NCI-H2196 treated with DMSO at 0.1 percent for 48 hours (cell line): ENCODE data around the gene DERA.
"Not testable (repeated sequence)": the region's sequence is repeated elsewhere in the genome, so short reads cannot be mapped to it uniquely, and the experiment has no call there.

ENCODE experiments used
- DNase-seq: peaks from one replicate; lab custom pipeline; 2025; ENCODE audit not compliant: unreplicated experiment; lab: John Stamatoyannopoulos, UW

Gene DERA

DNA sequence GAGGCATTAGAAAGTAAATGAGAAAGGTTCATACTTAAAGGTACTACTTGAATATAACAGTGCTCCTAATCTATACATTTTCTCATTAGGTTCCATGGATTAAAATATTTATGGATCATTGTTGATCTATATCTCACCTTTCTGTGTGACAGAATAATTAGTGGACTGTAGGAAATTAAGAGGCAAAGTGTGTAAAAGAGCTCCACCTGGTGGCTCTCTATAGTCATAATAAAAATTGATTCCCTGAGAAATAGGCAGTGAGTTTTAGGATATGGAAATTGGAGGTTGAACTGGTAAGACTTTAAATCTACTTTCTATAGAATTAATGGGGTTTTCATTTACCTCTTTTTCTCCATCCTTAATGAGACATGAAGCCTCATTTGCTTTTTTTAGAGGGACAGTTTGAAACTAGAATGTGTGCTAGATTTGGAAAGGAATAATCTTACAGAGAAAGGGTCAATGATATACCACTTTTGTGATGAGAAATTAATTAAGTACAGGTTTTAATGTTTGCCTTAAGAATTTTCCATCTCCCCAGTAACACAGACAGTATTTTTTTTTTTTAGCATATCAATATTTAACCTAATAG lies 11.8 kb upstream of the DERA start:
- DNase-seq, result no peak

DNA sequence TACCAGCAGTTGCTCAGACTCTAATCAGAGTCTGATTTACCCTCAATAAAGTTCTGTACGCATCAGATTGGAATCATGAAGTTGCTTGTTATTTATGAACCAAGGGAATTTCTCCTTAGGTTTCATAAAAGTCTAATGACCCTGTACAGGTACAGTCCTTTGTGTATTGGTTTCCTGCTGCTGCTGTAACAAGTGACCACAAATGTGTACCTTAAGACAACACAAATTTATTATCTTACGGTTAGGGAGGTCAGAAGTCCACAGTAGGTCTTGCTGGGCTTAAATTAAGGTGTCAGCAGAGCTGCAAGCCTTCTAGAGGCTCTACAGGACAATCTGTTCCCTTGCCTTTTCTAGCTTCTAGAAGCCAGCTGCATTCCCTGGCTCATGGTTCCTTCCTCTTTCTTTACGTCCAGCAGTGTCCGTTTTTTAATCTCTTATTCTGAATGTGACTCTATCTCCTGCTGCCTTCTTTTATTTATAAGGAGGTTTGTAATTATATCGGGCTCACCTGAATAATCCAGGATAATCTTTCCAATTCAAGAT lies 6.7 kb upstream of the DERA start:
- no peak for DNase-seq

DNA sequence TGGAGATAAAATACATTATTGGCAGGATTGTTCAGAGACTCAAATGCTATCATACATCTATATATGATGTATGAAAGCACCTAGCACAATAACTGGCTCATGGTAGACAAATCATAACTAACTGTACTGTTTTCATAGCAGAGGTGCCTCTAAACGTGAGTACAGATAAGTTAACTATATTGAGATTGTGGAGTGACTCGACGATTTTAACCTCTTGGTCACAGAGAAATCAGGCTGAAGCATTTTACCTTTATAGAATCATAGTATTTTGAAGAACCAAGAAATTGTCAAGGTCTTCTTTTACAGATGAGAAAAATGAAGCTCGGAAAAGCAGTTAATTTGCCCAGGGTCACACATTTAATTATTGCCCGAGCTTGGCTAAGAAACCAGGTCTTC lies 666 bp upstream of the DERA start:
- DNase-seq, result no peak

GRCh38 chr12:15911931-15912330 lies 799 bp downstream of the DERA start:
- not testable (repeated sequence) for DNase-seq

- not testable (repeated sequence) for DNase-seq
Observed at GRCh38 chr12:15914131-15914530, 3.0 kb downstream of the DERA start.

DNA sequence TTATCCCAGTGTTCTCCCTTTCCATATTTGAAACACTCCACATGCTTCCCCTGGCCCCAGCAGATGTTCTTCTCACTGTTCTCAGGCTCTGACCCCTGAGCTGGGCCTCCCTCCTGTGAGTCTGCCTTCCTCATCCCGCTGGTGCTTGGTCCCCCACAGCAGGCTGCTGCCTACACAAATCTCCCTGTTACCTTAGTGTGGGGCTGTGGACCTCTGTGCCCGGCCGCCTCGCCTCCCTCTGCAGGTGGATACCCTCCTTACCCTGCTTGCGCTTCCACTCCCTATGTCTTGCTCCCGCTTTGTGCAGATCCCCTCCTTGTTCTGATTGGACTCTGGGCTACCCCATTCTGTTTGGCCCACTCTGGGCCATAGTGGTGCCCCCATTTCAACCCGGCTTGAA lies 6.9 kb downstream of the DERA start:
- DNase-seq, result no peak

DNA sequence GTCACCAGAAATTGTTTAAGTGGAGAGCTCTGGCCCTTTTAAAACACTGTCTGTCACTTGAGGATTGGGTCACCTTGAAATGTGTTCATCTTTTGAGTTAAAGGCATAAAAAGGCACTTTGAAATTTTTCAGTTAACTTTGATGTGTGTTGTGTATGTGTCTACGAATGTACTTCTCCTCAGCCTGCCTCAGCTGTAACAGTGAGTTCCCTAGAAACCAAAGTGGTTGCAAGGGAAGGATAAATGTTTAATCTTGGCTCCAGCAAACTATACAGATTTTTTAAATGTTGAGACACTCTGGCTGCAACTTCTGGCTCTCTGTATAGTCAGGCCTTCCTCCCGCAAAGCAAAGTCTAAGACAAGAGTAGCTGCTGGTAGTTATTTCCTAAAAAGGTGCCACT lies 8.3 kb downstream of the DERA start:
- no peak for DNase-seq

DNA sequence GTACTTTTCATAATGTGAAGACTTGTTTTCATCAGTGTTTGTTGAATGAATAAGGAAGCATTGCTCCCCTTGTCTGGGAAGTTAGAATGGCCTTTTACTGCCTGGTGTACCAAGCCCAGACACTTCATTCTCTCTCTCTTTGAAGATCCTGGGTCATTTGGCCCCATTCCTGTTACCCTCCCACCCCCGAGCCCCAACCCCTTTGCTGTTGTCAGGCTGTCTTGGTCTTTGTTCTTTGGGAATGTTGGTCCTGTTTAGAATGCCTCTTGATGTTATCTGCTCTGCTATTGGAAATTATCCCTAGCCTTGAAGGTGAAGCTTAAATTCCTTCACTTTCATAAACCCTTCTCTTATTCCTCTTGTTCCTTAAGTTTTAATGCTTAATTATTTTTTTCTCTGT lies 13.8 kb downstream of the DERA start:
- no peak for DNase-seq

DNA sequence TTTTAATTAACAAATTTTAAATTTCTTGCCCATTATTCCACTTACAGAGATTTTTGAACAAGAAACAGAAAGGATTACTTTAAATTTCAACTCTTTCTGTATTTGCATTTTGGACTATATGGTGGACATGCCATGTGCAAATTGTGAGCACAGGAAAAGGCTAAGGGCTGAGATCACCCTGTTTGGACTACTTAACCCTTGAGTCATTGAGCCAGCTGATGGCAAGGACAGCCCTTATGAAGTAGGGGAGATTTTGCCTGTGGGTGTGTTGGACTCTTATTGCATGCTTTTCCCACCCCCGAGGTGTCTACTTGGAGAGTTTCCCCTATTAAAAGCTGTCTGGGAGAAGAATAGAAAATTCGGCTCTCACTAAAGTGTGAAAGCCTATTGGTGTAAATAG lies 17.2 kb downstream of the DERA start:
- DNase-seq, result no peak

DNA sequence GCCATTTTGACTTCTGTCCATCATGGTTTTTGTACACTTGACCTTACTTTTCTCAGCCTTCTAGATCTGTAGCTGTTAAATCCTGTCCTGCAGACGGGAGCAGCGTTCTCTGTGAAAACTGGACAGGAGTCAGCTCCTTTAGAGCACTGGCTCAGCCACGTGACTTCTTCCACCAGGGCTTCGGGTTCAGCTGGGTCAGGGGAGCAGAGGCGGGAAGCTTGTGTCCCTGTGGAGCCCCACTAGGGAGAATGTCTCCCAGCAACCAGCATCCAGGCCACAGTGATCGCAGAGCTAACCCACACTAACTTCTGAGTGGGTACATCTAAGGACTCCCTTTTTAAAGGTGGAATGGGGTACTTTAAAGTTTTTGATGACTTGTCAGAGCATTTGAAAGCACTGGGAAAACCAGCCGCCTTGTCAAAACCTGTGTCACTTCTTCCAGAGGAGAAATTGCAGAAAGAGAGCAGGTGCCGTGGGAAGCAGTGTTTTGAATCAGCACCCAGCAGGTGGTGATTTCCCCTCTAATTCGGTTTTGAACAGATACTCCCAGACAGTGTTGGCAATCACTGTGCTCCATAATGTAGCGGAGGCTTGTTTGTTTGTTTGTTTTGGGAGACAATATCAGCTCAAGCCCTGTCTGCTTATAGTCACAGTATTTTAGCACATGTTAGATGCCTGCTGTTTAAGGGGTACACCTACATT lies 17.9 kb downstream of the DERA start:
- no peak for DNase-seq

GRCh38 chr12:15931590-15932053 lies 20.5 kb downstream of the DERA start:
- no peak for DNase-seq

DNA sequence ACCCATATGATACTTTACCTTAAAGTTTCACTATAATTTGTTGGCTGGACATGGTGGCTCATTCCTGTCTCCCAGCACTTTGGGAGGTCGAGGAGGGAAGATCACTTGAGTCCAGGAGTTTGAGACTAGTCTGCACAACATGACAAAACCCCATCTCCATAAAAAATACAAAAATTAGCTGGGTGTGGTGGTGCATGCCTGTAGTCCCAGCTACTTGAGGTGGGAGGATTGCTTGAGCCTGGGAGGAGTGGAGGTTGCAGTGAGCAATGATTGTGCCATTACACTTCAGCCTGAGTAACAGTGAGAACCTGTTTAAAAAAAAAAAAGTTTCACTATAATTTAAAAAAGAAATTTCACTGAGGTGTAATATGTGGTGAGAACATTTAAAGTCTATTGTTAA lies 21.2 kb downstream of the DERA start:
- no peak for DNase-seq

DNA sequence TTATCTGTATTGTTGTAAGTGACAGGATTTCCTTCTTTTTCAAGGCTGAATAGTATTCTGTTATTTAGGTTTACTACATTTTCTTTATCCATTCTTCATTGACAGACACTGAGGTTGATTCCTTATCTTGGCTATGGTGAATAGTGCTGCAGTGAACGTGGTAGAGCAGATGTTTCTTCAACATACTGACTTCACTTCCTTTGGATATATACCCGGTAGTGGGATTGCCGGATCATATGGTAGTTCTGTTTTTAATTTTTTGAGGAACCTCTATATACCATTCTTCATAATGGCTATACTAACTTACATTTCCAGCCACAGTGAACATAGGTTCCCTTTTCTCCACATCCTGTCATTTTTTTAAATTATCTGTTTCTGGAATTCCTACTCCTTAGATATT lies 21.8 kb downstream of the DERA start:
- DNase-seq, result no peak

DNA sequence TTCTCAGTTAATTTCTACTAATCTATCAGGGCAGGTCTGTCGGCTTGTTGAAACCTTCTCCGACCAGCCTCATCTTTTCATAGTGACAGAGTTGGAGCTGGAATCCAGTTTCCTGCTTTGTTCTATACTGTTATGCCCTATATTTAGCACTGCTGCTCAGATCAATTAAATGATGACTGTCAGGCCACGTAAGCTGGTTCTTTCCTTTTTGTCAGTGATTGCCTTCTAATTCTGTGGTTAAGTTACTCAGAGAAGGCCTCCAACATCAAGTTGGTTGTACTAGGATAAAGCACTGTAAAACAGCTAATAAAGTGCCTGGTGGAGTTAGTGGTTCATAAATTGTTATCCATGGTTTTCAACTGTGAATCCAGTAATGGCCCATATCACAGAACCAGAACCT lies 22.6 kb downstream of the DERA start:
- no peak for DNase-seq

- DNase-seq, result no peak
Observed at GRCh38 chr12:15936751-15937150, 25.6 kb downstream of the DERA start.

DNA sequence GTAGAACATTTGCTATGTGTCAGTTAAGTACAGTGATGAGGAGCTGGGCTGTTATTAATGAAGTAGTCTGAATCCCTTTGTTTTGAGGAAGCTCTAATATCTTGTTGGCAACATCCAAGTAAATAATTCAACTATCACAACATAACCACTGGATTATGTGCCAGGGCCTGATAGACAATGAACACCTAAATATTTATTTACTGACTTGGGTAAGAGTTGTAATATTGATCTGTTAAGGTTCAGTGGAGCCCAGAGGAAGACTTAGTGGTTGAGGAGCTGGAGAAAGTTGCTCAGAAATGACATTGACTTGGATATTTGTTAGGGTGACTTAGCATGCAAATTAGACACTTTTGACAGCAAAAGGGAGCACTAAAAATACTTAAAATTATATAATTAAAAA lies 26.8 kb downstream of the DERA start:
- DNase-seq, result no peak

DNA sequence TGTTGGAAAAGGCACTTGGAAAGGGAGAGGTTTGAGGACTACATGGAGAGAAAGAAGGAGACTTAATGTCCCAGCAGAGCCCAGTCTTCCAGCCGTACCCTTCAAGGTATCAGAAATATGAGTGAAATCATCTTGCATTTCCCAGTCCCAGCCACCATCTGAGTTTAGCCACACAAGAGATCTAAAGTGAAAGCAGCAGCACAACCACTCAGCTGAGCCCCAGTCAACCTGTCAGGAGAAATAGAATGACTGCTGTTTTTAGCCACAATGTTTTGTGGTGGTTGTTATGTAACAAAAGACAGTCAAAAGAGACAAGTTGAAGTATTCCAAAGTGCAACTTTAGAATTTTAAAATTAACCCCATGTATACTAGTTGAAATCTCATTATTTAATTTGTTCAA lies 28.0 kb downstream of the DERA start:
- DNase-seq, result no peak

GRCh38 chr12:15942475-15942874 lies 31.3 kb downstream of the DERA start:
- DNase-seq, result no peak

GRCh38 chr12:15943519-15943918 lies 32.4 kb downstream of the DERA start:
- DNase-seq, result not testable (repeated sequence)

DNA sequence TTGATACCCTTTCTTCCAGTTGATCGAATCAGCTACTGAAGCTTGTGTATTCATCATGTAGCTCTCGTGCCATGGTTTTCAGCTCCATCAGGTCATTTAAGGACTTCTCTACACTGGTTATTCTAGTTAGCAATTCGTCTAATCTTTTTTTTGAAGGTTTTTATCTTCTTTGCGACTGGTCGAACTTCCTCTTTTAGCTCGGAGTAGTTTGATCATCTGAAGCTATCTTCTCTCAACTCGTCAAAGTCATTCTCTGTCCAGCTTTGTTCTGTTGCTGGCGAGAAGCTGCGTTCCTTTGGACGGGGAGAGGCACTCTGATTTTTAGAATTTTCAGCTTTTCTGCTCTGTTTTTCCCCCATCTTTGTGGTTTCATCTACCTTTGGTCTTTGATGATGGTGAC lies 37.3 kb downstream of the DERA start:
- not testable (repeated sequence) for DNase-seq

DNA sequence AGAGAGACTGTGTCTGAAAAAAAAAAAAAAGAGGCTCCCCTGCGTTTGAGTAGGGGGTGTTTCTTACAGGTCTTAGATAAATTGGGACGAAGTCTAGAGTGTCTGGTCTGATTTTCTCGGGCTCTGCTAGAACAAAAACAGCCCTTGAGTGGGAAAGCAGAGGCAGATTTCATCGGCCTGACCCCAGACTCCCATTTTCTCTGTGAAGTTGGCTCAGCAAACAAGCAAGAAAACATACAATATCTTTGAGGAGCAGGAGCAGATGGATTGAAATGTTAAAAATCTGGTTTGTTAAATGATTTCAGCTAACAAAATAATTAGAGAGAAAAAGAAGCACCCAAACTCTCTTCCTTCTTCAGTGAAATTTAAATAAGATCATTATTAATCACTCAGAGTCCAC lies 44.1 kb downstream of the DERA start:
- no peak for DNase-seq

- DNase-seq, result no peak
Observed at GRCh38 chr12:15956010-15956409, 44.9 kb downstream of the DERA start.
